ENCODE data around the gene KAZN.
"Not testable (repeated sequence)": the region's sequence is repeated elsewhere in the genome, so short reads cannot be mapped to it uniquely, and the experiment has no call there.

Gene KAZN

GRCh38 chr1:14946684-14947238 is 348.3 kb downstream of the KAZN start:
- DNase-seq, result no peak

- DNase-seq, result no peak
Observed at GRCh38 chr1:14947421-14947820, 348.9 kb downstream of the KAZN start.

- DNase-seq, result no peak
Observed at GRCh38 chr1:14948112-14948652, 349.7 kb downstream of the KAZN start.

GRCh38 chr1:14949270-14949835 is 350.9 kb downstream of the KAZN start:
- no peak for DNase-seq

GRCh38 chr1:14949836-14950713 is 351.6 kb downstream of the KAZN start:
- no peak for DNase-seq

- no peak for DNase-seq
Observed at GRCh38 chr1:14951766-14952165, 353.3 kb downstream of the KAZN start.

GRCh38 chr1:14952626-14953314 is 354.3 kb downstream of the KAZN start:
- no peak for DNase-seq

- no peak for DNase-seq
Observed at GRCh38 chr1:14954210-14954609, 355.7 kb downstream of the KAZN start.

- DNase-seq, result no peak
Observed at GRCh38 chr1:14954930-14955329, 356.4 kb downstream of the KAZN start.

- no peak for DNase-seq
Observed at GRCh38 chr1:14955402-14955801, 356.9 kb downstream of the KAZN start.

GRCh38 chr1:14955976-14956375 is 357.5 kb downstream of the KAZN start:
- DNase-seq, result no peak

GRCh38 chr1:14956579-14957195 is 358.2 kb downstream of the KAZN start:
- no peak for DNase-seq

GRCh38 chr1:14957375-14958098 is 359.1 kb downstream of the KAZN start:
- no peak for DNase-seq

GRCh38 chr1:14958249-14959058 is 360.0 kb downstream of the KAZN start:
- DNase-seq, result no peak

GRCh38 chr1:14959059-14959694 is 360.7 kb downstream of the KAZN start:
- no peak for DNase-seq

- DNase-seq, result no peak
Observed at GRCh38 chr1:14961661-14962267, 363.3 kb downstream of the KAZN start.

GRCh38 chr1:14962407-14962806 is 363.9 kb downstream of the KAZN start:
- DNase-seq, result no peak

- not testable (repeated sequence) for DNase-seq
Observed at GRCh38 chr1:14963791-14964710, 365.6 kb downstream of the KAZN start.

- DNase-seq, result no peak
Observed at GRCh38 chr1:14964711-14965055, 366.2 kb downstream of the KAZN start.

Data from NCI-H345 (cell line).